ENCODE data around the gene LGR5. TPM values are rescaled to one million over a fixed set of nuclear protein-coding genes. Genes with fewer than 3 reads are reported as not detected.

Gene LGR5
- total and polyA plus RNA-seq, 2 donors (not counting 3 experiments of a cell fraction or from before 2014, with no cell fraction given): not detected

- H3K79me2 ChIP-seq (ENCODE audit: control insufficient read depth, insufficient read depth, low read length): no peaks in the 10 kb centered on the region
- no peak overlapping the region for H3K9ac ChIP-seq (replicated peaks; ENCODE audit: extremely low read depth, insufficient read depth, low read length)
- H3K4me3 ChIP-seq (replicated peaks in 1 of 3; ENCODE audit: insufficient read depth in 1 of 3, low read depth in 1 of 3, low read length in 3 of 3): no peak overlapping the region
- no peaks in the 10 kb centered on the region for H3K9me1 ChIP-seq (replicated peaks; ENCODE audit: control insufficient read depth, extremely low read depth, insufficient read depth, low read length)
- ChIA-PET POLR2A (no interaction called here), CTCF (interaction anchor here (1.0 kb wide), 1 partner anchor 14 kb away, joined by 3 read pairs; no protein-coding TSS in a partner anchor)
- H3K27me3 ChIP-seq (ENCODE audit: control insufficient read depth in 2 of 2, insufficient read depth in 2 of 2, low read length in 2 of 2): peaks cover 2% of the 10 kb centered on the region in 2 experiments
- DNase-seq (ENCODE audit: low read depth, low spot score) (no peak), FAIRE-seq (no peak)
- no peaks in the 10 kb centered on the region for H3K36me3 ChIP-seq (ENCODE audit: control insufficient read depth in 2 of 2, extremely low read depth in 1 of 2, insufficient read depth in 2 of 2, low read length in 2 of 2)
- TF ChIP-seq POLR2A (IDR thresholded peaks at IDR 0.05; ENCODE audit: low read depth, low read length) (no peak), EZH2 (IDR thresholded peaks at IDR 0.05; ENCODE audit: borderline replicate concordance, low read depth, low read length, severe bottlenecking) (no peak), FOS (IDR thresholded peaks at IDR 0.05; ENCODE audit: borderline replicate concordance, insufficient read depth, low read length) (no peak), GATA2 (IDR thresholded peaks at IDR 0.05; ENCODE audit: insufficient read depth, insufficient read length, low read depth, low read length) (no peak), JUN (IDR thresholded peaks at IDR 0.05; ENCODE audit: borderline replicate concordance, insufficient read depth, insufficient read length, low read depth) (no peak), MYC (IDR thresholded peaks at IDR 0.05; ENCODE audit: low read depth, low read length) (no peak)
- H3K9me3 ChIP-seq (replicated peaks; ENCODE audit: control insufficient read depth, insufficient read depth, low read length): no peaks in the 10 kb centered on the region
- no peak overlapping the region for H3K4me2 ChIP-seq (ENCODE audit: insufficient read depth, low read length)
- dilution Hi-C loops (cut with MboI; ENCODE audit: extremely low pct_ligation_motif_present, low sequenced_read_pairs) (no loop called here), intact Hi-C loops (cut with micrococcal nuclease) (no loop called here)
- H2AFZ ChIP-seq (ENCODE audit: low read depth, low read length): no peak overlapping the region
- H3K27ac ChIP-seq (ENCODE audit: insufficient read depth, low read depth, low read length): no peak overlapping the region
- H4K20me1 ChIP-seq (replicated peaks; ENCODE audit: control insufficient read depth, extremely low read depth, insufficient read depth, low read length): no peaks in the 10 kb centered on the region
- BruUV-seq (replicated peaks): no TSS peak
- H3K4me1 ChIP-seq (ENCODE audit: control insufficient read depth, extremely low read depth, insufficient read depth, low read length): no peaks in the 10 kb centered on the region
Measured at GRCh38 chr12:71565535-71565934, 125.9 kb downstream of the LGR5 start.

GRCh38 chr12:71566655-71567054, 127.1 kb downstream of the LGR5 start:
- Histone ChIP-seq H3K79me2 (ENCODE audit: control insufficient read depth, insufficient read depth, low read length) (no peaks in the 10 kb centered on the region), H3K36me3 (ENCODE audit: control insufficient read depth in 2 of 2, extremely low read depth in 1 of 2, insufficient read depth in 2 of 2, low read length in 2 of 2) (no peaks in the 10 kb centered on the region), H2AFZ (ENCODE audit: low read depth, low read length) (no peak overlapping the region), H3K9me3 (replicated peaks; ENCODE audit: control insufficient read depth, insufficient read depth, low read length) (no peaks in the 10 kb centered on the region), H3K4me3 (replicated peaks in 1 of 3; ENCODE audit: insufficient read depth in 1 of 3, low read depth in 1 of 3, low read length in 3 of 3) (no peak overlapping the region), H4K20me1 (replicated peaks; ENCODE audit: control insufficient read depth, extremely low read depth, insufficient read depth, low read length) (no peaks in the 10 kb centered on the region), H3K4me1 (ENCODE audit: control insufficient read depth, extremely low read depth, insufficient read depth, low read length) (no peaks in the 10 kb centered on the region), H3K9ac (replicated peaks; ENCODE audit: extremely low read depth, insufficient read depth, low read length) (no peak overlapping the region), H3K4me2 (ENCODE audit: insufficient read depth, low read length) (no peak overlapping the region), H3K9me1 (replicated peaks; ENCODE audit: control insufficient read depth, extremely low read depth, insufficient read depth, low read length) (no peaks in the 10 kb centered on the region), H3K27ac (ENCODE audit: insufficient read depth, low read depth, low read length) (no peak overlapping the region), H3K27me3 (ENCODE audit: control insufficient read depth in 2 of 2, insufficient read depth in 2 of 2, low read length in 2 of 2) (peaks cover 2% of the 10 kb centered on the region in 2 experiments)
- ChIA-PET POLR2A (no interaction called here), CTCF (no interaction called here)
- TF ChIP-seq POLR2A (IDR thresholded peaks at IDR 0.05; ENCODE audit: low read depth, low read length) (no peak), GATA2 (IDR thresholded peaks at IDR 0.05; ENCODE audit: insufficient read depth, insufficient read length, low read depth, low read length) (no peak), FOS (IDR thresholded peaks at IDR 0.05; ENCODE audit: borderline replicate concordance, insufficient read depth, low read length) (no peak), JUN (IDR thresholded peaks at IDR 0.05; ENCODE audit: borderline replicate concordance, insufficient read depth, insufficient read length, low read depth) (no peak), MYC (IDR thresholded peaks at IDR 0.05; ENCODE audit: low read depth, low read length) (no peak), POLR2AphosphoS5 (IDR thresholded peaks at IDR 0.05; ENCODE audit: insufficient read depth, low read depth, low read length) (no peak), MAX (IDR thresholded peaks at IDR 0.05; ENCODE audit: insufficient read depth, insufficient read length) (no peak), CTCF (IDR thresholded peaks at IDR 0.05; ENCODE audit: extremely low read depth in 1 of 2, insufficient read depth in 1 of 2, low read depth in 1 of 2, low read length in 2 of 2) (no peak), EZH2 (IDR thresholded peaks at IDR 0.05; ENCODE audit: borderline replicate concordance, low read depth, low read length, severe bottlenecking) (no peak)
- dilution Hi-C loops (cut with MboI; ENCODE audit: extremely low pct_ligation_motif_present, low sequenced_read_pairs): no loop called here
- FAIRE-seq (no peak), DNase-seq (ENCODE audit: low read depth, low spot score) (no peak)
- no TSS peak for BruUV-seq (replicated peaks)
- intact Hi-C loops (cut with micrococcal nuclease): no loop called here

Measured in endothelial cell of umbilical vein (primary cell).